AG10803 (cell line): ENCODE results near the gene ARHGEF5.
"Not testable (repeated sequence)": the region's sequence is repeated elsewhere in the genome, so short reads cannot be mapped to it uniquely, and the experiment has no call there.

Experiments used
- DNase-seq: peaks from one replicate; pipeline ENCODE4 v3.0.0; 2010; ENCODE audit warnings: low read depth
- H3K4me3 ChIP-seq: 2 replicates; pipeline ENCODE4 v1.5.1; 2011; ENCODE audit warnings: mild to moderate bottlenecking, low read length, control low read depth
- TF ChIP-seq, protein P1 (sequence below): conservative IDR thresholded peaks from 2 replicates; pipeline ENCODE4 v1.5.1; 2011; ENCODE audit warnings: mild to moderate bottlenecking, low read length, control low read depth, inconsistent platforms

ARHGEF5 gene

DNA sequence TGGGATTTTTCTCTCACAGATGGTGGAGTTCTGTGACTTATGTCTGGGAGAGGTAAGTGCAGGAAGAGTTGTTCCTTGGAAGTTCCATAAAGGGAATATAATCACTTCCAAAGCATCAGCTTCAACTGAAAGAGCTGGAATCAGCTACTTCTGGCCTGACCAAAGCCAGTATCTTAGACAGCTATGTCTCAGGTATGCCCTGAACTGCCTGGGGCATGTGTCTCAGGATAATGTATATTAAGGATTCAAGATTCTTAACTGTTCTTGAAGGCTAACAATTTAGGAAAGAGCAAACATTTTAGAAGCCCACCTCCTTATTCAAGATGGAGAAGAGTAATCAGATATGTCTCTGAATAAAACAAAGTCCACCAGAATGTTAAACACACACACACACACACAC, 60.7 kb downstream of the ARHGEF5 start:
- no peak overlapping the region for H3K4me3 ChIP-seq
- DNase-seq = no peak
- TF ChIP-seq, protein P1, sequence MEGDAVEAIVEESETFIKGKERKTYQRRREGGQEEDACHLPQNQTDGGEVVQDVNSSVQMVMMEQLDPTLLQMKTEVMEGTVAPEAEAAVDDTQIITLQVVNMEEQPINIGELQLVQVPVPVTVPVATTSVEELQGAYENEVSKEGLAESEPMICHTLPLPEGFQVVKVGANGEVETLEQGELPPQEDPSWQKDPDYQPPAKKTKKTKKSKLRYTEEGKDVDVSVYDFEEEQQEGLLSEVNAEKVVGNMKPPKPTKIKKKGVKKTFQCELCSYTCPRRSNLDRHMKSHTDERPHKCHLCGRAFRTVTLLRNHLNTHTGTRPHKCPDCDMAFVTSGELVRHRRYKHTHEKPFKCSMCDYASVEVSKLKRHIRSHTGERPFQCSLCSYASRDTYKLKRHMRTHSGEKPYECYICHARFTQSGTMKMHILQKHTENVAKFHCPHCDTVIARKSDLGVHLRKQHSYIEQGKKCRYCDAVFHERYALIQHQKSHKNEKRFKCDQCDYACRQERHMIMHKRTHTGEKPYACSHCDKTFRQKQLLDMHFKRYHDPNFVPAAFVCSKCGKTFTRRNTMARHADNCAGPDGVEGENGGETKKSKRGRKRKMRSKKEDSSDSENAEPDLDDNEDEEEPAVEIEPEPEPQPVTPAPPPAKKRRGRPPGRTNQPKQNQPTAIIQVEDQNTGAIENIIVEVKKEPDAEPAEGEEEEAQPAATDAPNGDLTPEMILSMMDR = no peak

DNA sequence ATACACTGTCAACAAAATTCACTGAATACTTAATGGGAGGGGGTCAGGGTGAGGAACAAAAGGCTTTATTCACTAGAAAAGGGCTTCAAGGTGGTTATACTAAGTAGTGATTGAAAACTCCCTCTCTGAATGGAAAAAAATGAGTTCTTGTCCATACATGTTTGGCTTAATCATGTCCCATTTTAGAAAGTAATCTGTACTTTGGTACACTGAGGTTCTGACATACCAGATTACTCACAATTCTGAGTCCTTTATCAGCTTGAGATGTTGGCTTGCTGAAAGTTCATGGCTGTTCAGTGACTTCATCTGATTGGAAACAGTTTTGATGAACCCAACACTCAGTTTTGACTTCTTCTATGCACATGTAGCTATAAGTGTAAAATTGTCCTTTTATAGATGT, 61.1 kb downstream of the ARHGEF5 start:
- TF ChIP-seq, protein P1 = no peak
- no peak for DNase-seq
- H3K4me3 ChIP-seq = no peak overlapping the region

DNA sequence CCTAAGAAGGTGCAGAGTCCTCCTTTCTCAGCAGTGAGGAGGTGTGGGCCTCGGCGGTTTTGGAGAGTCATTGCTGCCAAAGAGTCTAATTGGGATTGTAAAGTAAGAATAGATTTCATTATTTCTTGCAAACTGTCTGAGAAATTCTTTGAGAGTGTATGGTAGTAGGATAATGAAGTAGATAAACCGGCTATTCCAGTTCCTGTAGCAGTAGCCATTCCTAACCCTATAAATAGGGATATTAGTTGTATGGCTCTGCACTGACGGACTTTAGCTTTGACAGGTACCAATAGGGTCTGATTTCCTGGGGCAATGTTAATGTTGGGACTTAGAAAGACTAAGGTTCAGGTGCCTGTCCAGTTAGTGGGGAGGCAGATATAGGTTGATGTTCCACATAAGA, 63.7 kb downstream of the ARHGEF5 start:
- not testable (repeated sequence) for H3K4me3 ChIP-seq, DNase-seq

DNA sequence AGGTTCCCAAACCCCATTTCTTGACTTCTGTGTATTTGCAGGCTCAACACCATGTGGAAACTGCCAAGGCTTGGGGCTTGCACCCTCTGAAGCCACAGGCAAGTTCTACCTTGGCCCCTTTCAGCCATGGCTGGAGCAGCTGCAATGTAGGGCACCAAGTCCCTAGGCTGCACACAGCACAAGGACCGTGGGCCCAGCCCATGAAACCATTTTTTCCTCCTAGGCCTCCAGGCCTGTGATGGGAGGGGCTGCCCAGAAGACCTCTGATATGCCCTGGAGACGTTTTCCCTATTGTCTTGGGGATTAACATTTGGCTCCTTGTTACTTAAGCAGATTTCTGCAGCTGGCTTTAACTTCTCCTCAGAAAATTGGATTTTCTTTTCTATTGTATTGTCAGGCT, 72.3 kb downstream of the ARHGEF5 start:
- DNase-seq, H3K4me3 ChIP-seq: not testable (repeated sequence)

DNA sequence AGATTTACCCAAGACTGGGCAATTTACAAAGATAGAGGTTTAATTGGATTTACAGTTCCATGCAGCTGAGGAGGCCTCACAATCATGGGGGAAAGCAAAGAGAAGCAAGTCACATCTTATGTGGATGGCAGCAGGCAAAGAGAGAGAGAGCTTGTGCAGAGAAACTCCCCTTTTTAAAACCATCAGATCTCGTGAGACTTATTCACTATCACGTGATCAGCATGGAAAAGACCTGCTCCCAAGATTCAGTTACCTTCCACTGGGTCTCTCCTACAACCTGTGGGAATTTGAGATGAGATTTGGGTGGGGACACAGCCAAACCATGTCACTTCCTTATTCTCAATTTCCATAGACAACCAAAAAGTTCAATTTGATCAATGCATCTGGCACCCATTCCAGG, 73.2 kb downstream of the ARHGEF5 start:
- DNase-seq = no peak
- TF ChIP-seq, protein P1 = no peak
- H3K4me3 ChIP-seq = no peak overlapping the region
